ENCODE measurements around the gene TMEM120B.
"Not testable (repeated sequence)": the region's sequence is repeated elsewhere in the genome, so short reads cannot be mapped to it uniquely, and the experiment has no call there.

GRCh38 chr12:121666829-121667228, 45.7 kb upstream of the TMEM120B start:
- not testable (repeated sequence) for TF ChIP-seq CTCF (conservative IDR thresholded peaks at IDR 0.05; ENCODE audit: low read depth, low read length); EZH2 (IDR thresholded peaks at IDR 0.05; ENCODE audit: borderline replicate concordance, low read depth, low read length, poor library complexity, severe bottlenecking)

Measured in A673 (cell line).